Glomerular visceral epithelial cell (primary cell): Measurements from ENCODE around the gene BRD3OS.

ENCODE experiments used
- DNase-seq: peaks from one replicate; pipeline ENCODE4 v3.0.0-alpha.2; 2016; ENCODE audit errors: extremely low spot score

Gene BRD3OS

GRCh38 chr9:134050726-134051125, 25.4 kb downstream of the BRD3OS start:
- DNase-seq: no peak

DNA sequence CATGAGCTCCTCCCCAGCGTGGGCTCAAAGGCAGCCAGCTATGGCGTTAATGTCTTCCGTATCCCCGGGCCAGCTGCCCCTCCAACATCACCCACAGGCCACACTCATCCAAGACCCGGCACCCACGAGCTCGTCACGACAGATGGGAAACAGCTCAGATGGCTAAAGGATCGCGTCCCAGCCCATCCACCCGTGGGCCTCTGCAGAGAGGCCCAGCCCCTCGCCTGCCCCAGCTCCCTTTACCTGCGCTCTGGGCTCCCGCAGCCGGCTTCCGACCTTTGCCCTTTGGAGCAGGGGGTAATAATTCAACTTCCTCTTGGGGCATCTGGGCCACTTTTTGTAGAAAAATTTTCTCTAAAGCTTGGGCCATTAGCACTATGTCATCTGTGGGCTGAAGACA, 26.0 kb downstream of the BRD3OS start:
- DNase-seq: no peak

- no peak for DNase-seq
Observed at GRCh38 chr9:134052491-134052890, 27.2 kb downstream of the BRD3OS start.

GRCh38 chr9:134052941-134053340, 27.7 kb downstream of the BRD3OS start:
- DNase-seq: no peak

DNA sequence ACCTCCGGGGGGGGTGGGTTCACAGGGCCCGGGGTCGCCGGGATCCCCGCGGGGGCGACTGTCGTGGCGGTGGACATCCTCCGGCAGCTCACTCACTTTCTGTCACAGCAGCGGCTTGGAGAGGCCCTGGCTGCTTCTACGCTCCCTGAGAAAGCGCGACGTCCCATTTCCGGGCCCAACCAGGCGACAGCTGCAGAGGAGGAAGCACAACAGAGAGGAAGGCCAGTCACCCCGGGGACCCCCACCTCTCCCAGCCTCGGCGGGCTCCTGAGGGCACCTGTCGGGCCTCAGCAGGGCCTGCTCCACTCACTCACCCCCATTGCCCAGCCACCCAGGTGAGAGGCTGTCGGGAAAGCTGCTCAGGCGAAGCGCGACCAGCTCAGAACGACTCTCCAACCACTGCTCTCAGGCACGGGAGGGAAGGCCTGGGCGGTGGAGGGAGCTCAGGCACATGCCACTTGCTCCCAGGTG, 28.2 kb downstream of the BRD3OS start:
- no peak for DNase-seq

- no peak for DNase-seq
Observed at GRCh38 chr9:134053941-134054761, 28.9 kb downstream of the BRD3OS start.

DNA sequence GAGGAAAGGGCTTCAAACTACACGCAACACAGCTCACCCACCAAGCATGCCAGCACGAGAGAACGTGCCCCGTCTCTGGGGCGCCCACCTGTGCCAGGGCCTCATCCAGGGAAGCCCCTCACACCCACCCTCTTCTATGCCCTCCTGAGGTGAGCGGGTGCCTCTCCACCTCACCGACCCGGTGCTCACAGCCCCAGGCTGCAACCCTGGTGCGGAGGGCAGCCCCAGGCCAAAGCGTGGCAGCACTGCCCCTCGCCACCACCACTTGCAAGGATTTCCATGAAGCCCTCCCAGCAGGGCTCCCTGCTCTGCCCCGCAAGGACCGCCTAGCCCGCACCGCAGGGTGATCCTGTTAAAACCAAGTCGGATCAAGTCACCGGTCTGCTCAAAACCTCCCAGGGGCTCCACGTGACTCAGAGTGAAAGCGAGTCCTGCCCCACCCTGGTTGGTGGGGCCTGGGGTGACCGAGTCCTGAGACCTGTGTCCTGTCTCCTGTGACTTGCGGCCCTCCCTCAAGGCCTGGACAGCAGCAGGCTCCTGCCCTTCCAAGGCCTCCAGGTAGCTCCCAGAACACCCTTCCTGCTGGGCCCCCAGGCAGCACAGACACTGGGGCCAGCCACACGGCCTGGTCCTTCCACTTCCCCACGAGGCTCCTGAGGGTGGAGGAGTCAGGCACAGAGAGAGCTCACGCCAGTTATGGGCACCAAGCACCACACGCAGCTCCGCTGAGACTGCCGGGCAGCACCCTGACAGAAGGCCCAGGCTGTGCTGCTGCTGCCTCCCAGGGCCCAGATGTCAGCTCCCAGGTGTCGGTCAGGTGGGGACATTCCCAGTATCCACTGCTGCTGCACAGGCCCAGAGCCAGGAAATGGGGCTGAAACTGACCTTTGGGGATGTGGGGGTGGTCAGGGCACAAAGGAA, 29.9 kb downstream of the BRD3OS start:
- no peak for DNase-seq

GRCh38 chr9:134055981-134056461, 30.7 kb downstream of the BRD3OS start:
- DNase-seq: peak; percentile 92

DNA sequence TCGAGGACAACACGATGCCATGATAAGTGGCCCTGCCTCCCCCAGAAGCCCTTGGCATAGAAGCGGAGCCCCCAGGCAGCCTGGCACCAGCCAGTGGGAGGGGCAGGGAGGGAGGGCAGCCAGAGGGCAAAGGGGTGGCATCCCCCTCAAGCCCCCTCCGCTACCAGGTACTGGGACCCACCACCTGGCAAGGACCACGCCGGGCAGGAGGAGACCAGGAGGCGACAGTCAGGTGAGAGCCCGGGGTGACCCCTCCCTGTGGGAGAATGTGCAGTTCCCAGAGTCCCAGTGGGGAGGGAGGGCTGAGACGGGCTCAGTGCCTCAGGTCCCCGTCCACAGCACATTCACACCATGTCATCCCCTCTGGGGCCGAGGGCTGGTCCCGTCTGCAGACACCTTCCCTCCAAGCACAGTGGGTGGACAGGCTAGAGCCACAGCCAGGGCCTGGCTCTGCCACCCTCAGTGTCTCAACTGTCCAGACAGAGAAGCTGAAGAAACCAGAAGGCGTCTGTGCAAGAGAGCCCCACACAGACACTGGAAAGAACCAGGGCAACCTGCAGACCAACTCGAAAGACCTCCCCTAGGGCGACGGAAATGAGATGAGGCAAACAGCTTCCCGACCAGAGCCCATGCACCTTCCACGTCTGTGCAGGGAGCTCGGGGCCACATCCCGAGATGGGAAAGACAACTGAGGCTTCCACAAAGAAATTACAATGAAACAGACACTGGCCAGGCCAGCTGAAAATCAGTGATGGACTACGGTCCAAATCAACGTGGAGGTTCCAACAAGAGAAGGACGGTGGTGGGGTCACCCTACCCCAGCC, 31.4 kb downstream of the BRD3OS start:
- no peak for DNase-seq

- no peak for DNase-seq
Observed at GRCh38 chr9:134057307-134057657, 32.0 kb downstream of the BRD3OS start.

GRCh38 chr9:134057751-134058701, 32.7 kb downstream of the BRD3OS start:
- DNase-seq: no peak

DNA sequence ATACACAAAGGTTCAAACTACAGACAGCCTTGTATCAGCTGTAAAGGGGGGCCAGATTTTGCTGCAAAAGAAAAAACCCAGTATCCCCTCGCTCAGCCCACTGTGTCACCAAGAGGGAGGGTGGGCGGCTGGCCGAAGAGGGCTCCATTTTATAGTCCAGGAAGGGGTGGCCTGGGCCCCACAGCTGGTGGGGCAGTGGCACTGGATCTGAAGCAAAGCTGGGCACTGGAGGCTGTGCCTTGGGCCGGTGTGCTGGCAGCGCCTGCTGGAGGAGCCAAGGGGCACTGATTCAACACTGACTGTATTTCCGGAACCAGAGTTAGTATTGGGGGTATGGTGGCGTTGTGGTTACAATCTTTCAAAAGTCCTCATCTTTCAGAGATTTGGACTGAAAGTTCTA, 33.4 kb downstream of the BRD3OS start:
- DNase-seq: no peak

GRCh38 chr9:134059188-134059641, 33.9 kb downstream of the BRD3OS start:
- DNase-seq: no peak

- no peak for DNase-seq
Observed at GRCh38 chr9:134059661-134060395, 34.5 kb downstream of the BRD3OS start.

DNA sequence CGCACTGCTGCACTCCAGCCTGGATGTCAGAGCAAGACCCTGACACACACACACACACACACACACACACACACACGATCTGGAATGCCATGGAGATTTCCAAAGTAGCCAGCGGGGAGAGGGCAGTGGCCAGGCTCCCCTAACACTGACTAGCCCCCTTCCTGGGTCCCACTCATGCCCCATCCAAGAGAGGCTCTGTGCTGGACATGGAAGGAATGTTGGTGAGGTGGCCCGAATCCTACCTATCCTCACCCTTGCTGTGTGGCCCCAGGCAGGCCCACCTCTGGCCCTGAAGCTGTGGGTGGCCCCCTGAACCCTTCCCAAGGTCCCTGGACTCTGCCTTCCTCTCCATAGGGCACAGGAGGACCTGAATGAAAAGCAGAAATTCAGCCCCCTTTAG, 35.3 kb downstream of the BRD3OS start:
- DNase-seq: no peak

GRCh38 chr9:134061019-134061687, 35.9 kb downstream of the BRD3OS start:
- no peak for DNase-seq

DNA sequence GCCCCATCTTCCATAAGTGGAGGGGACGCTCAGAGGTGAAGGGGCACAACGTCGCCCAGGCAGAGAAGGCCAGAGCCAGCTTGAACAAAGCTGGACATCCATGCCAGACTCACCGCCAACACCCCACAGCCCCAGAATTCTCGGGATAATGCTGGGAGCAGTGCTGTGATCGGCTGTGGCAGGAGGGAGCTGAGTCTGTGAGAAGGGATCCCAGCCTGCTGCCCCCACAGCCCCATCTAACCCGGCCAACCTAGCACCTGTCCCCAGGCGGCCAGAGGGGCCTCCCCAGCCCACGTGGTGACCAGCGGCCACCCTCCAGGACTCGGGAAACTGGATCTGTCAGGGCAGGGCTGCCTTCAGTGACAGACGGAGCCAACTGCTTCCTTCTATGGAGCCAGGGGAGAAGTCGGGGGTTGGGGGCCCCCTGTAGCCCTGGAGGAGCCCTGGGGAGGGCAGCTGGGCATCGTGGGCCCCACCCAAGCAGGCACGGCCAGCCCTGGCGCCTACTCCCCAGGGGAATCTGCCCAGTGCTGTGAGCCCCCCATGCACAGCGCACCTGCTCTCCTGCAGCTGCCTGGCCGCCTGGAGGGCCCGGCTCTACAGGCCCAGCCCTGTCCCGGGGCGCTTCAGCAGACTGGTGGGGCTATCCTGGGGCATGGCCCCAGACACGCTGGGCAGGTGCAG, 36.5 kb downstream of the BRD3OS start:
- no peak for DNase-seq

DNA sequence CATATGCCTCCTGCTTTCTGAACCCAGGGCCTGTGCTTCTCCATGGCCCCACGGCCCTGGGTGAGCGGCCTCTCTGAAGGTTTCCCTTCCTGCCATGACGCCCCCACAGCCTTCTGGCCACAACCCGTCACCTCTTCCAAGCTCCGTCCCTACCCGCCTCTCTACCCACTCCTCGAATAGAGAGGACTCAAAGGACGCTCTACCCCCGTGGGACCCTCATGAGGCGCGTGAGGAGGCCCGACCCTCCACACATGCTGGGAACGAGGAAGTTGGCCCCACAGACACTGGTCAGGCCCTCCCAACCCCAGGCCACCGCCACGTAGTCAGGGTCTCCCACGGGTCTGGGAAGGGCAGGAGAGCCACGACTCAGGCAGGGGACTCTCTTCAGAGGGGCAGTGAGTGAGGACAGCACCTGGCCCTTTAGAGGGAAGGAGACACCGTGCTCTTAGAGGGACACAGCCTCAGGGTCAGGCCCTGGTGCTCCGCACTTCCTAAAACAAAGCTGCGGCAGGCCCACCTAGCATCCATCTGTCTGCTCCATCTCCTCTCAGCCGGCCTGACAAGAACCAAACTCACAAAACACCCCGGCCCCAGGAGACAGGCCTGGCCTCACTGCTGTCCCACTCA, 37.3 kb downstream of the BRD3OS start:
- no peak for DNase-seq
